HCT116 (cell line): ENCODE results near the gene AGMAT. TPM values are rescaled to one million over a fixed set of nuclear protein-coding genes. Genes with fewer than 3 reads are reported as not detected.

Experiments
- ATAC-seq: fragments of 200-7000 bp; cut with Tn5 transposase; 2 replicates; pipeline ENCODE4 v1.9.1; 2020; ENCODE audit warnings: mild to moderate bottlenecking, moderate library complexity
- BruUV-seq: library from RNA; stranded (reverse); fragments of 400-500 nt; replicated peaks from 2 replicates; lab custom pipeline; 2021; lab: Mats Ljungman, UMichigan
- CTCF ChIA-PET: fragments of 300-600 bp; sonication (Branson Sonifier 250); formaldehyde crosslinking; loops from one replicate; lab custom pipeline; 2021; ENCODE audit warnings: antibody characterized with exemption; lab: Charles Lee
- POLR2A ChIA-PET: fragments of 300-600, 350-600 bp; sonication (Branson Sonifier 250); formaldehyde crosslinking; loops from one replicate; lab custom pipeline; 2021; ENCODE audit warnings: antibody characterized with exemption; lab: Charles Lee
- RAD21 ChIA-PET, 2 experiments: fragments of 300-600 bp; sonication (Branson Sonifier 250); formaldehyde crosslinking; loops; one replicate each; lab custom pipeline; 2023; ENCODE audit warnings: low total read pairs in 2 of 2; ENCODE audit not compliant: uncharacterized antibody in 2 of 2, unreplicated experiment in 2 of 2, low non-redundant PET in 1 of 2; lab: Charles Lee
- DNase-seq: peaks from one replicate; pipeline ENCODE4 v3.0.0-alpha.2; 2010; ENCODE audit warnings: low read depth, low spot score
- H2AFZ ChIP-seq: fragments of 200-600 bp; shearing (Covaris generic), sonication (generic); 2 replicates; pipeline ENCODE4 v1.6.1; 2017; ENCODE audit warnings: low read depth, mixed run types, mixed read lengths, antibody characterized with exemption, low read length; ENCODE audit not compliant: poor library complexity, severe bottlenecking
- H3K27ac ChIP-seq: 2 replicates; pipeline ENCODE4 v1.5.1; 2012; ENCODE audit warnings: low read depth, low read length
- H3K27me3 ChIP-seq: fragments of 200-600 bp; sonication (generic); 2 replicates; pipeline ENCODE4 v1.6.1; 2016; ENCODE audit warnings: mixed run types, low read length, mixed read lengths; ENCODE audit not compliant: insufficient read depth
- H3K36me3 ChIP-seq, 2 experiments: fragments of 200-500 bp in 1 of 2; fragments of 200-600 bp in 1 of 2; sonication (Bioruptor generic) in 1 of 2; sonication (generic) in 1 of 2; 2 replicates each; pipeline versions ENCODE4 v1.5.1 to v1.6.1; 2014 to 2016; ENCODE audit warnings: low read length in 2 of 2, inconsistent platforms in 1 of 2, mixed read lengths in 1 of 2, mixed run types in 1 of 2; ENCODE audit not compliant: insufficient read depth in 2 of 2, control insufficient read depth in 1 of 2
- H3K4me1 ChIP-seq, 2 experiments: fragments of 200-600 bp in 1 of 2; sonication (generic) in 1 of 2; 2 replicates each; pipeline versions ENCODE4 v1.5.1 to v1.6.1; 2012 to 2017; ENCODE audit warnings: low read length in 2 of 2, inconsistent platforms in 1 of 2, mild to moderate bottlenecking in 1 of 2, mixed read lengths in 1 of 2, mixed run types in 1 of 2, moderate library complexity in 1 of 2; ENCODE audit not compliant: insufficient read depth in 2 of 2, control insufficient read depth in 1 of 2
- H3K4me2 ChIP-seq: fragments of 200-600 bp; sonication (generic); 2 replicates; pipeline ENCODE4 v1.6.1; 2017; ENCODE audit warnings: mixed run types, low read length, mixed read lengths
- H3K4me3 ChIP-seq, 2 experiments: fragments of 200-600 bp in 1 of 2; sonication (generic) in 1 of 2; replicated peaks in 1 of 2; 2 replicates each; pipeline ENCODE4 v1.5.1; 2011 to 2016; ENCODE audit warnings: low read length in 2 of 2, control low read depth in 1 of 2, low read depth in 1 of 2, mild to moderate bottlenecking in 1 of 2, mixed read lengths in 1 of 2, mixed run types in 1 of 2
- H3K79me2 ChIP-seq: fragments of 200-600 bp; sonication (generic); 2 replicates; pipeline ENCODE4 v1.6.1; 2017; ENCODE audit warnings: mild to moderate bottlenecking, mixed run types, low read length, moderate library complexity, mixed read lengths; ENCODE audit not compliant: insufficient read depth
- H3K9ac ChIP-seq: fragments of 200-600 bp; sonication (generic); 2 replicates; pipeline ENCODE4 v1.6.1; 2016; ENCODE audit warnings: low read length, mixed read lengths
- H3K9me2 ChIP-seq: fragments of 200-600 bp; sonication (generic), shearing (Covaris generic); 2 replicates; pipeline ENCODE4 v1.6.1; 2017; ENCODE audit warnings: mixed run types, mild to moderate bottlenecking, moderate library complexity; ENCODE audit not compliant: insufficient read depth
- H3K9me3 ChIP-seq, 2 experiments: fragments of 200-500 bp in 1 of 2; fragments of 200-600 bp in 1 of 2; sonication (Bioruptor generic) in 1 of 2; sonication (generic) in 1 of 2; 2 replicates each; pipeline ENCODE4 v1.6.1; 2014 to 2017; ENCODE audit warnings: low read length in 2 of 2, mixed read lengths in 2 of 2, inconsistent platforms in 1 of 2, low read depth in 1 of 2, mild to moderate bottlenecking in 1 of 2, mixed run types in 1 of 2, moderate library complexity in 1 of 2; ENCODE audit not compliant: control insufficient read depth in 1 of 2, insufficient read depth in 1 of 2
- H4K20me1 ChIP-seq: fragments of 200-600 bp; sonication (generic), shearing (Covaris generic); 2 replicates; pipeline ENCODE4 v1.6.1; 2017; ENCODE audit warnings: mixed run types, mild to moderate bottlenecking, moderate library complexity; ENCODE audit not compliant: insufficient read depth
- CBX3 ChIP-seq: IDR thresholded peaks from 2 replicates; pipeline ENCODE4 v1.6.1; 2012; ENCODE audit warnings: low read depth
- MAX ChIP-seq: IDR thresholded peaks from 2 replicates; pipeline ENCODE4 v1.6.1; 2012
- POLR2AphosphoS5 ChIP-seq: IDR thresholded peaks from 2 replicates; pipeline ENCODE4 v1.6.1; 2011; ENCODE audit warnings: mild to moderate bottlenecking, low read depth, low read length, moderate library complexity
- RAD21 ChIP-seq: IDR thresholded peaks from 2 replicates; pipeline ENCODE4 v1.6.1; 2012; ENCODE audit warnings: low read depth, mild to moderate bottlenecking
- SIN3A ChIP-seq: IDR thresholded peaks from 2 replicates; pipeline ENCODE4 v1.6.1; 2012; ENCODE audit warnings: low read depth
- TCF7L2 ChIP-seq: IDR thresholded peaks from 2 replicates; pipeline ENCODE4 v1.7.0; 2011; ENCODE audit warnings: borderline replicate concordance, inconsistent platforms; ENCODE audit not compliant: insufficient read depth, insufficient read length; ENCODE audit errors: extremely low read depth
- ZNF274 ChIP-seq: fragments of 200-500 bp; sonication (Bioruptor generic); IDR thresholded peaks from 2 replicates; pipeline ENCODE4 v1.6.1; 2014; ENCODE audit warnings: mild to moderate bottlenecking, low read depth, low read length, inconsistent platforms
- intact Hi-C: fragments of 100-400 bp; cut with micrococcal nuclease; formaldehyde crosslinking; loops from 2 replicates; pipeline ENCODE4 v1.10.0; 2022
- total RNA-seq: library from RNA; stranded (reverse); gene quantifications from one replicate; pipeline ENCODE4 v1.2.1, GENCODE V29; 2021; ENCODE audit not compliant: unreplicated experiment
- TF ChIP-seq, protein P1 (sequence below): IDR thresholded peaks from 2 replicates; pipeline ENCODE4 v1.6.1; 2011; ENCODE audit warnings: mild to moderate bottlenecking, low read length, moderate library complexity; ENCODE audit not compliant: insufficient replicate concordance; ENCODE audit errors: extremely low read depth
- TF ChIP-seq, protein P2 (sequence below), 3 experiments: fragments of 200-600 bp in 1 of 3; sonication (generic) in 1 of 3; IDR thresholded peaks in 2 of 3; conservative IDR thresholded peaks in 1 of 3; 2 replicates each; pipeline ENCODE4 v1.5.1; 2012 to 2017; ENCODE audit warnings: low read depth in 2 of 3, low read length in 2 of 3, antibody characterized with exemption in 1 of 3, borderline replicate concordance in 1 of 3, control low read depth in 1 of 3, mild to moderate bottlenecking in 1 of 3, mixed read lengths in 1 of 3, mixed run types in 1 of 3, moderate library complexity in 1 of 3; ENCODE audit not compliant: insufficient read depth in 1 of 3
- TF ChIP-seq, protein P3 (sequence below): IDR thresholded peaks from 2 replicates; pipeline ENCODE4 v1.6.1; 2012

AGMAT gene
- total RNA-seq, 1 experiment from 2014 or later = not detected

DNA sequence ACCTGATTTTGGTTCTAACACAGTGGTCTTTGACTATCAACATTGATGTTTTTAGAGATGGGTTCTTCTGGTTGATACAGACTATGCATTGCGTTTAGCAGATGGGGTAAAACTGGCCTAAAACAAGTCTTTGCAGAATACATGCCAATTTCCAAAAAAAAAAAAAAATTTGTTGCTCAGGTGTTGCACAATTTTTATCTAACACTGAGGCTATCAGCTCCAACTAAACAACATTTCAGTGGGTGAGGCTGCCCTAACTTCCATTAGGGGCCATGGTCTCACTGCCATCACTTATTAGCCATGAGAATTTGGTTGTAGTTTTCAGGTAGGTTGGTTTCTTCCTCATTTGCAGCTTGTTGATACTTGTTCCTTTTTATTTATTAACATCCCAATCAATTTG lies 14.0 kb downstream of the AGMAT start:
- no peak overlapping the region for H2AFZ ChIP-seq
- RAD21 ChIA-PET = no interaction called here

DNA sequence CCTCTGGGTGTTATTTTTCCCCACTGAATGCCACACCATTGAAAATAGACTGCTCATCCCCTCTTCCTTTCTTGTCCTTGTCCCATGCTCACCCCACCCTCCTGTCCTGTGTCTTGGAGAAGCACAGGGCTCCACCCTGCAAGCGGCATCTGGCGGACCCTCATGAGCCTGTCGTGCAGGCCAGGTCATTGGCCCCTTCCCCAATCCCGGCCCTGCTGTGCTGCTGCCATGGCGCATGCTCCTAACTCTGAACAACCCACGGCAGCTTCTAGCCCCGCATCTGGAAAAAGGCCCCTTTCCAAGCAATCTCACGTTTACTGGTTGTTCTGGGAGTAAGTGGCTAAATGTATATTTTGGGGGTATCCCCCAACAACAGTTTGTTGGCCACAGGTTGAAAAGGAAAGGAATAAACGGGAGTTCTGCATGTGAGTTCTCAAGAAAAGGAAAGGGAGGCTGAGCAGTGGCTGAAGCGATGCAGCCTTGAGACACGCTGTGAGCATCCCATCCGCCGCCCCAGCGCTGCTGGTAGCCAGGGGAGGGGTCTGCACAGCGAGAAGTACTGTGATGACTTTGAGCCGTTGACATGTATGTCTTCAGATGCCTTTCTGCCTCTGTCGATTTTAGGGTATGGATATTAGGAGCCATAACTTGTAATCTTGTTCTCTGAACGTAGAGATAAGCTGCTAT lies 16.3 kb downstream of the AGMAT start:
- Histone ChIP-seq H3K79me2 (no peaks in the 10 kb centered on the region), H3K9me2 (no peaks in the 10 kb centered on the region), H3K27me3 (no peaks in the 10 kb centered on the region), H3K4me1 (no peaks in the 10 kb centered on the region), H4K20me1 (no peaks in the 10 kb centered on the region), H3K36me3 (peaks cover 22 to 28% of the 10 kb centered on the region in 2 experiments; a peak in 3 of 4 replicates), H3K9ac (no peak overlapping the region), H3K9me3 (no peaks in the 10 kb centered on the region), H3K4me2 (no peak overlapping the region), H3K27ac (no peak overlapping the region), H3K4me3 (no peak overlapping the region), H2AFZ (no peak overlapping the region)
- ATAC-seq (no peak), DNase-seq (no peak)
- RAD21 ChIA-PET = no interaction called here
- POLR2A ChIA-PET = no interaction called here
- BruUV-seq = no TSS peak
- TF ChIP-seq, protein P1, sequence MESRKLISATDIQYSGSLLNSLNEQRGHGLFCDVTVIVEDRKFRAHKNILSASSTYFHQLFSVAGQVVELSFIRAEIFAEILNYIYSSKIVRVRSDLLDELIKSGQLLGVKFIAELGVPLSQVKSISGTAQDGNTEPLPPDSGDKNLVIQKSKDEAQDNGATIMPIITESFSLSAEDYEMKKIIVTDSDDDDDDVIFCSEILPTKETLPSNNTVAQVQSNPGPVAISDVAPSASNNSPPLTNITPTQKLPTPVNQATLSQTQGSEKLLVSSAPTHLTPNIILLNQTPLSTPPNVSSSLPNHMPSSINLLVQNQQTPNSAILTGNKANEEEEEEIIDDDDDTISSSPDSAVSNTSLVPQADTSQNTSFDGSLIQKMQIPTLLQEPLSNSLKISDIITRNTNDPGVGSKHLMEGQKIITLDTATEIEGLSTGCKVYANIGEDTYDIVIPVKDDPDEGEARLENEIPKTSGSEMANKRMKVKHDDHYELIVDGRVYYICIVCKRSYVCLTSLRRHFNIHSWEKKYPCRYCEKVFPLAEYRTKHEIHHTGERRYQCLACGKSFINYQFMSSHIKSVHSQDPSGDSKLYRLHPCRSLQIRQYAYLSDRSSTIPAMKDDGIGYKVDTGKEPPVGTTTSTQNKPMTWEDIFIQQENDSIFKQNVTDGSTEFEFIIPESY = no peak
- TF ChIP-seq ZNF274 (no peak), POLR2AphosphoS5 (no peak), SIN3A (no peak), RAD21 (no peak), CBX3 (no peak)
- TF ChIP-seq, protein P2, sequence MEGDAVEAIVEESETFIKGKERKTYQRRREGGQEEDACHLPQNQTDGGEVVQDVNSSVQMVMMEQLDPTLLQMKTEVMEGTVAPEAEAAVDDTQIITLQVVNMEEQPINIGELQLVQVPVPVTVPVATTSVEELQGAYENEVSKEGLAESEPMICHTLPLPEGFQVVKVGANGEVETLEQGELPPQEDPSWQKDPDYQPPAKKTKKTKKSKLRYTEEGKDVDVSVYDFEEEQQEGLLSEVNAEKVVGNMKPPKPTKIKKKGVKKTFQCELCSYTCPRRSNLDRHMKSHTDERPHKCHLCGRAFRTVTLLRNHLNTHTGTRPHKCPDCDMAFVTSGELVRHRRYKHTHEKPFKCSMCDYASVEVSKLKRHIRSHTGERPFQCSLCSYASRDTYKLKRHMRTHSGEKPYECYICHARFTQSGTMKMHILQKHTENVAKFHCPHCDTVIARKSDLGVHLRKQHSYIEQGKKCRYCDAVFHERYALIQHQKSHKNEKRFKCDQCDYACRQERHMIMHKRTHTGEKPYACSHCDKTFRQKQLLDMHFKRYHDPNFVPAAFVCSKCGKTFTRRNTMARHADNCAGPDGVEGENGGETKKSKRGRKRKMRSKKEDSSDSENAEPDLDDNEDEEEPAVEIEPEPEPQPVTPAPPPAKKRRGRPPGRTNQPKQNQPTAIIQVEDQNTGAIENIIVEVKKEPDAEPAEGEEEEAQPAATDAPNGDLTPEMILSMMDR (IDR thresholded peaks at IDR 0.05 in 2 of 3, conservative IDR thresholded peaks at IDR 0.05 in 1 of 3; ENCODE audit: borderline replicate concordance in 1 of 3, insufficient read depth in 1 of 3, low read depth in 2 of 3, low read length in 2 of 3) = no peak
- intact Hi-C loops = no loop called here
- CTCF ChIA-PET = no interaction called here

More for the DNA sequence above, 14.0 kb downstream of the AGMAT start:
- Histone ChIP-seq H3K36me3 (peaks cover 10 to 17% of the 10 kb centered on the region in 2 experiments; a peak in 3 of 4 replicates), H3K9me2 (no peaks in the 10 kb centered on the region), H3K4me2 (no peak overlapping the region), H3K9me3 (no peaks in the 10 kb centered on the region), H4K20me1 (no peaks in the 10 kb centered on the region), H3K4me3 (no peak overlapping the region), H3K27ac (no peak overlapping the region), H3K9ac (no peak overlapping the region), H3K79me2 (no peaks in the 10 kb centered on the region), H3K27me3 (no peaks in the 10 kb centered on the region), H3K4me1 (no peaks in the 10 kb centered on the region)
- TF ChIP-seq MAX (no peak), TCF7L2 (no peak)
- TF ChIP-seq, protein P3, sequence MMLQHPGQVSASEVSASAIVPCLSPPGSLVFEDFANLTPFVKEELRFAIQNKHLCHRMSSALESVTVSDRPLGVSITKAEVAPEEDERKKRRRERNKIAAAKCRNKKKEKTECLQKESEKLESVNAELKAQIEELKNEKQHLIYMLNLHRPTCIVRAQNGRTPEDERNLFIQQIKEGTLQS = no peak
- ATAC-seq (no peak), DNase-seq (no peak)
- no TSS peak for BruUV-seq
- CTCF ChIA-PET = no interaction called here
- intact Hi-C loops = no loop called here
- POLR2A ChIA-PET = no interaction called here
